Stimulated activated CD4-positive, alpha-beta T cell treated with anti-CD3 and anti-CD28 coated beads, Interleukin-1b, Interleukin-23, amount 100 ng/mL, for 48 hours (primary cell): ENCODE measurements around the gene SC5D.

Source experiments
- DNase-seq: peaks from one replicate; pipeline ENCODE4 v3.0.0-alpha.2; 2020

The SC5D gene

GRCh38 chr11:121292495-121293287 lies at the start of gene SC5D:
Gene SC5D, plus strand, starts transcription at chr11:121292771. Its CDS starts 10,605 bp downstream, at chr11:121303376.
- peak; percentile 92 for DNase-seq

DNA sequence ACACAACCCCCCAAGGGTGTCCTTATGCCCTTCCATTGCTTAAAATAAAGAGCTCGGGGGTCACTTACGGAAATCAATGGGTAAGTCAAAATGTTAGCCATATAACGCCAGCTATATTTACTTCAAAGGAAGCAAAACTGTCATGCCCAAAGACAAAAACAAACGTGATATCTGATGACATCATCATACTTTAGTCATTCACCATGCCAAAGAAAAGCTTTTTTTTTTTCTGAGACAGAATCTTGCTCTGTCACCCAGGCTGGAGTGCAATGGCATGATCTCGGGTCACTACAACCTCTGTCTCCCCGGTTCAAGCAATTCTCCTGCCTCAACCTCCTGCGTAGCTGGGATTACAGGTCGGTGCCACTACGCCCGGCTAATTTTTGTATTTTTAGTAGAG lies 47.7 kb upstream of the SC5D start:
- no peak for DNase-seq

GRCh38 chr11:121246021-121246768 lies 46.4 kb upstream of the SC5D start:
- no peak for DNase-seq

GRCh38 chr11:121246769-121247035 lies 45.9 kb upstream of the SC5D start:
- DNase-seq, result no peak

- no peak for DNase-seq
Measured at GRCh38 chr11:121248496-121248895, 44.1 kb upstream of the SC5D start.

DNA sequence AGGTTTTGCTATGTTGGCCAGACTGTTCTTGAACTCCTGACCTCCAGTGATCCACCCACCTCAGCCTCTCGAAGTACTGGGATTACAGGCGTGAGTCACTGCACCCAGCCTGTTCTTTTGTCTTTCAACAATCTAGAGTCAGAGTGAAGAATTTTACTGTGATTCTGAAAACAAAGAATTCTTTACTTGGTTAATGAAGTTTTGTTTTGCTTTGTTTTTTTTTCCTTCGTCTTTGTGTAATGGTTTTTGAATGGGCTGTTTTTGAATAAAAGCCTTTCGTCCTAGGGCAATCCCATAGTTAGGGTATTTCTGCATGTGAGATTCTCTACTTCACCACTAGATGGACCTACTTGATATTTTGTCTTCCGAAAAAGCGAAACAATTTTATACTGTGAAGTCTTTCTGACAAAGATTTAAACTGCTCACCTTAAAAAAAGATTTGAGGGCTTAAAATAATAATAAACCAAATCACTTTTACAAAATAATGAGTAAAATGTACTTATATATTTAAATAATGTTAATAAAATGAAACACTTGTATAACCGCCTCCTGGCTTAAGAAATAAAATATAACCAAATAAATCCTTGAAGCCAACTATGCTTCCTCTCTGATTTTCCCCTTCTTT lies 43.4 kb upstream of the SC5D start:
- no peak for DNase-seq

DNA sequence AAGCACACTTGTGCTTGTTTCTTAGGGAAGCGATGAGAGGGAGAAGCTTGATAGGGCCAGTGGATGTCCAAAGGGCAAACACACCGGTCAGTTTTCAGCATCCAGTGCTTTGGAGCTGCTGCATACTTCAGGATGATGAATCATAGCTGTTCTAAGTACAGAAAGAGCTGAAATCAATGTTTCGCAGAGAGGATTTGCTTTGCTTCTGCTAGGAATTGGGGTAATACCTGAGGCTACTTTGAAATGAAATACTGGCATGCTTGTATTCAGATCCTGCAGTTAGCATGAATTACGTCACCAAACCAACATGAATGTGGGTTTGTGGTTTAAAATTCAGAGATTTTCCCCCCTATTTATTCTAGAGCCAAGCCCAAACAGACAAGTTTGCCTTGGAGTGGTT lies 41.7 kb upstream of the SC5D start:
- DNase-seq, result no peak

DNA sequence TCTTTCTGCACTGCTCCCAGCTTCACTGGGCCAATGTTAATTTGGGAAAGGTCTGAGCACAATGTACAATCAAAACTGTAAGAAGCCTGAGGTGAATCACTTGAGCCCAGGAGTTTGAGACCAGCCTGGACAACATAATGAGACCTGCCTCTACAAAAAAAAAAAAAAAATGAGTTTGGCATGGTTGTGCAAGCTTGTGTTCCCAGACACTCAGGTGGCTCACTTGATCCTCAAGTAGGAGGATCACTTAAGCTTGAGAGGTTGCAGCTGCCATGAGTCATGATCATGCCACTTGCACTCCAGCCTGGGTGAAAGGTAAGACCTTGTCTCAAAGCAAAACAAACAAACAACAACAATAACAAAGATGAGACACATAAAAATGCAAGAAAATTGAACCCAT lies 38.6 kb upstream of the SC5D start:
- no peak for DNase-seq

- DNase-seq, result no peak
Measured at GRCh38 chr11:121254756-121255155, 37.8 kb upstream of the SC5D start.

DNA sequence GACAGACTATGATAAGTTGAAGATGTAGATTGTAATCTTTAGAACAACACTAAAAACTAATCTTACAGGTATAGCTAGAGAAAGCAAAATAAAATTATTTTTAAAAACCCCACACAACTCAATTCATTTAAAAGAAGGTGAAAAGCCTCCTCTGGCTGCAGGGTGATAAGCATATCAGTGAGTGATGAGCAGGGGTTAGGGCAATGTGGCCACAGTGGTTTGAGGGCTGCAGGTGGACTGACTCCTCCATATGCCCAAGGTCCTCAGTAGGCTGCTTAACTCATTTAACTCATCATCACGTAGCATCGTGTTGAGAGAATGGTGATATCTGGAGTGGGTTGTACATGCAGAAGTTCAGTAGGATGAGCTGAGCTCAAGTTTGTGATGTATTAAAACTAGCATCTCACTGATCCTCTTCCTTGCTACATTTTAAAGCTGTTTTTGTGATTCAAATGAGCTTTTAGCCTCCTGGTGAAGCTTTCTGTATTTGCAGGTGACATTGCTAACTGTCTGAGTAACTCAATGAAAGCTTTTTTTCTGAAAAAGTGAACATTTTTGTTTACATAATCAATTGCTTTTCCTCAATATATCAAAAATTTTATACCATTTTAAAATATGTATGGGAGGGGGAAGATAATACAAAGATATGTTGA lies 37.0 kb upstream of the SC5D start:
- no peak for DNase-seq

DNA sequence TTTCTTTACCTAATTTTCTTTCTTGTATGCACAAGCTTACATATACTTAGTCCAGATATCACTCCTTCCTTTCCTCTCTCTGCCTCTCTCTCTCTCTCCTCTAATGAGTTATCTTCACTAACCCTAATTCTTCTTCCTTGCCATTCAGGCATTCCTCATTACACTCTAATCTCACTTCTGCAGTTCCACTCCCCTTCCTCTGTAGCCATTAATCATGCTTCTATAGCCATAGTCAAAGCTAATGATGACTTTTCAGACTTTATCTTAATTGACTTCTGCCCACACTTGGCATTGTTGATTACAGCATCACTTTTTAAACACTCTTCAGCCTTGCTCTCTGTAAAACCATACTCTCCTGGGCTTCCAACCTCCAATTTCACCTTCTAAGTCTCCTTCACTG lies 35.3 kb upstream of the SC5D start:
- no peak for DNase-seq

DNA sequence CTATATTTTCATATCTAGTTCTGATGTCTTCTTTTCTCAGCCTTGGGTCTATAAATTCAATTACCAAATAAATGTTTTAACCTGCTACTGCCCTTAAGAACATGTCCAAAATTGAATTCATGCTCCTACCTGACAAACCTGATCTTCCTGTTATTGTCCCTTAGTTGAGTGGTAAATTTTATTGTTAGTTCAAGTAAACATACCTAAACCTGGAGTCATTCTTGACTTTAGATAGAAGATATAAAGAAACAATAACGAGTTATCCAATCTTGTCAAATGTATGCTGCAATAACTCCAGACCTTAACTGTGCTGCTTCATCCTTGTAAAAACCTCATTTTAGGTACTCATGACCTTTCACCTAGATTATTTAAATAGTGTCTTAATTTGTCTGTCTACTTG lies 34.6 kb upstream of the SC5D start:
- no peak for DNase-seq

GRCh38 chr11:121265586-121265985 lies 27.0 kb upstream of the SC5D start:
- no peak for DNase-seq

- DNase-seq, result no peak
Measured at GRCh38 chr11:121268581-121268980, 24.0 kb upstream of the SC5D start.

GRCh38 chr11:121270001-121270678 lies 22.4 kb upstream of the SC5D start:
- DNase-seq, result no peak

GRCh38 chr11:121274332-121274991 lies 18.1 kb upstream of the SC5D start:
- DNase-seq, result no peak

DNA sequence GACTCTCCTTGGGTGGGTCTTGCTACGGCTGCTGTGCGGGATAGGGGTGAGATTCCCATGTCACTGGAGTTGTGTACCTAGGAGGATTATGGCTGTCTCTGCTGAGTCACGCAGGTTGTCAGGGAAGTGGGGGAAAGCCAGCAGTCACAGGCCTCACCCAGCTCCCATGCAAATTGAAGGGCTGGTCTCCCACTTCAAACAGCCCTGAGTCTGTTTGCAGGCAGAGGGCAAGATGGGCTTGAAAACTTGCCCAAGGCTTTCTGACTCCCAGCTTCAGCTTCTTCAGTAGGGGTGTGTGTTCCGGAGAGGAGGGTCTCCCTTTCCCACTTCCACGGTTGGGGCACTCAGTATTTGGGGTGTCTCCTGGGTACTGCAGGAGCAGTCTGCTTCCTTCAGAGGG lies 10.9 kb upstream of the SC5D start:
- no peak for DNase-seq

GRCh38 chr11:121282386-121282785 lies 10.2 kb upstream of the SC5D start:
- DNase-seq, result no peak

GRCh38 chr11:121282886-121283502 lies 9.6 kb upstream of the SC5D start:
- no peak for DNase-seq

DNA sequence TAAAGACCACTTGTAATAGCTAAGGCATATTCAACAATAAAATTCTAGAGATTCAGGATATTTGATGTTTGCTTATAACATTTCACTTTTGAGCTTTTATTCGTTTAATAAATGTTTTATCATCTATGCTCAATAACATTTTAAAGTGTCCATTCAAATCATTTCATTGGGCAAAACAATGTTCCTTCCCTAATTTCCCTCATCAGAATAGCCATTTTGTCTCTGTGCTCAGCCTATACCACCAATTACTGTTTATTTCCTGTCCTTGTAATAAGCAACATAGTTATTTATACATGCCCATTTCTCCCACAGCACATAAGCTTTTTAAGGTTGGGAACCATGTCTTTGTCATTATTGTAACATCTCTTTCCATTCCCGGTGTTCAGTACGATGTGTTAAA lies 1.3 kb upstream of the SC5D start:
- no peak for DNase-seq

DNA sequence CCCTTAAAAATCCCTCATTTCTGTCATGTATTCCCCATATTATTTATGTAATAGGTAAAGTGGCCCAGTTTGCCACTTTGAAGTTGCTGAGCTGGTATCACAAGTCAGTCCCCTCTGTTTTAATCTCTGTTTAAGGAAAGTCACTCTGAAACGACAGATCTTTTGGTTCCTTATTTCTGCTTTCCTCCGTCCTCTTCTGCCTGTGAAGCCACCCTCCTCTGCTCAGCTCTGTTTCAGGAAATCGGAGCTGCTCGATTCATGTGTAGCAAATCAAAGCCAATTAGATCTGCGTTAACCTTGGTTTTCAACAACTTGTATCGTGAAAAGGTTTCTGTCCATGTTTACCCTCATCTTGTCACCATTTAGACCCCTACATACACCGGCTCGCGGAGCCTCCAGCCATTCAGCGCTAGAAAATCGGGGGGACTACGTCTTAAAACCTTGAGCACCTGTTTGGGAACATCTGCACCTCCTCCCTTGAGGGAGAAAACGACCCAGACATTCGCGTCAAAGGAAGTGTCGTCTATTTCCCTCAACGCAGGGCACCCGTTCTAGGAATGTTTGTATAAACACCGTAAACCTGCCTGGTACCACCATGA lies 576 bp upstream of the SC5D start:
- no peak for DNase-seq

DNA sequence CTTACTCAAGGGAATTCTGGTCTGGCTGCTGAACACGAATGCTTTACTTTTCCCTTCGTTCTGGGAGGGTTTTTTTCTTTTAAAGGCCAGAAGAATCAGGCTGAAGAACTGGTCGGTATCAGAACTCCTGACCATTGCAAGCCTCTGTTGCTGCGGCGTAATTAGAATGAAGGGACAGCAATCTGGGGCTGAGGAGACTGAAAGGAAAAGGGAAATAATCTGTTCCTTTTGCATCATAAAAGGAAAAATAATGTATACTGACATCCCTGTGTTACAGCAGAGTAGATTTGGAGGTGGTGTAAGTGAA lies 670 bp downstream of the SC5D start:
- no peak for DNase-seq
